H9 (cell line): ENCODE data around the gene INTS3. TPM values are rescaled to one million over a fixed set of nuclear protein-coding genes. Genes with fewer than 3 reads are reported as not detected.

ENCODE experiments used
- DNase-seq: peaks from one replicate; pipeline ENCODE4 v3.0.0-alpha.2; 2017
- H2AFZ ChIP-seq: one replicate; pipeline ENCODE4 v1.6.1; 2013; ENCODE audit warnings: mild to moderate bottlenecking, low read length, control low read depth, moderate library complexity
- H2AK5ac ChIP-seq: 2 replicates; pipeline ENCODE4 v1.6.1; 2013; ENCODE audit warnings: low read length, control low read depth, mixed read lengths; ENCODE audit not compliant: insufficient read length
- H2BK120ac ChIP-seq: one replicate; pipeline ENCODE4 v1.6.1; 2013; ENCODE audit warnings: low read depth, mild to moderate bottlenecking, low read length, control low read depth, inconsistent platforms; ENCODE audit not compliant: poor library complexity, severe bottlenecking
- H2BK12ac ChIP-seq: 2 replicates; pipeline ENCODE4 v1.6.1; 2013; ENCODE audit warnings: low read length, control low read depth, mixed read lengths, low read depth; ENCODE audit not compliant: insufficient read length
- H2BK15ac ChIP-seq: 2 replicates; pipeline ENCODE4 v1.6.1; 2013; ENCODE audit warnings: low read depth, low read length, control low read depth
- H2BK20ac ChIP-seq: one replicate; pipeline ENCODE4 v1.6.1; 2013; ENCODE audit warnings: low read depth, mild to moderate bottlenecking, low read length, control low read depth, inconsistent platforms; ENCODE audit not compliant: poor library complexity, severe bottlenecking
- H2BK5ac ChIP-seq: 2 replicates; pipeline ENCODE4 v1.6.1; 2013; ENCODE audit warnings: low read length, control low read depth, mixed read lengths; ENCODE audit not compliant: insufficient read length
- H3K14ac ChIP-seq: 2 replicates; pipeline ENCODE4 v1.6.1; 2013; ENCODE audit warnings: low read length, control low read depth; ENCODE audit not compliant: insufficient read depth
- H3K18ac ChIP-seq: 2 replicates; pipeline ENCODE4 v1.6.1; 2013; ENCODE audit warnings: low read depth, mild to moderate bottlenecking, mixed read lengths, low read length, control low read depth; ENCODE audit not compliant: insufficient read length
- H3K23ac ChIP-seq: 2 replicates; pipeline ENCODE4 v1.6.1; 2013; ENCODE audit warnings: low read length, control low read depth, mixed read lengths, low read depth; ENCODE audit not compliant: insufficient read length
- H3K23me2 ChIP-seq: 2 replicates; pipeline ENCODE4 v1.6.1; 2013; ENCODE audit warnings: low read depth, mild to moderate bottlenecking, mixed read lengths, low read length, control low read depth; ENCODE audit not compliant: insufficient read length, poor library complexity, severe bottlenecking
- H3K27ac ChIP-seq: 2 replicates; pipeline ENCODE4 v1.5.1; 2013; ENCODE audit warnings: low read length, control low read depth, mixed read lengths, low read depth; ENCODE audit not compliant: insufficient read length
- H3K27me3 ChIP-seq: 2 replicates; pipeline ENCODE4 v1.6.1; 2013; ENCODE audit warnings: low read length, control low read depth, inconsistent platforms; ENCODE audit not compliant: insufficient read depth
- H3K4ac ChIP-seq: 2 replicates; pipeline ENCODE4 v1.6.1; 2013; ENCODE audit warnings: low read depth, mild to moderate bottlenecking, control low read depth, inconsistent platforms, low read length, moderate library complexity
- H3K4me1 ChIP-seq: 2 replicates; pipeline ENCODE4 v1.6.1; 2013; ENCODE audit warnings: low read length, control low read depth, inconsistent platforms; ENCODE audit not compliant: insufficient read depth
- H3K4me2 ChIP-seq: 2 replicates; pipeline ENCODE4 v1.6.1; 2013; ENCODE audit warnings: low read length, control low read depth, mixed read lengths; ENCODE audit not compliant: insufficient read length, insufficient read depth
- H3K56ac ChIP-seq: 2 replicates; pipeline ENCODE4 v1.6.1; 2013; ENCODE audit warnings: low read depth, mild to moderate bottlenecking, mixed read lengths, low read length, control low read depth; ENCODE audit not compliant: insufficient read length
- H3K79me1 ChIP-seq: 2 replicates; pipeline ENCODE4 v1.6.1; 2013; ENCODE audit warnings: low read depth, mild to moderate bottlenecking, moderate library complexity, low read length, control low read depth, inconsistent platforms; ENCODE audit not compliant: insufficient read depth, poor library complexity, severe bottlenecking
- H3K79me2 ChIP-seq: 2 replicates; pipeline ENCODE4 v1.6.1; 2013; ENCODE audit warnings: low read length, control low read depth, inconsistent platforms; ENCODE audit not compliant: insufficient read depth
- H3K9ac ChIP-seq: 2 replicates; pipeline ENCODE4 v1.6.1; 2013; ENCODE audit warnings: low read length, control low read depth, mixed read lengths; ENCODE audit not compliant: insufficient read length; ENCODE audit errors: extremely low read depth
- H3K9me3 ChIP-seq: one replicate; pipeline ENCODE4 v1.6.1; 2013; ENCODE audit warnings: low read depth, low read length, inconsistent platforms; ENCODE audit not compliant: control insufficient read depth
- H3T11ph ChIP-seq: one replicate; pipeline ENCODE4 v1.6.1; 2013; ENCODE audit warnings: mild to moderate bottlenecking, low read length, control low read depth, inconsistent platforms
- H4K20me1 ChIP-seq: one replicate; pipeline ENCODE4 v1.6.1; 2013; ENCODE audit not compliant: control insufficient read depth, insufficient read length, insufficient read depth
- H4K5ac ChIP-seq: 2 replicates; pipeline ENCODE4 v1.6.1; 2013; ENCODE audit warnings: low read depth, mild to moderate bottlenecking, mixed read lengths, low read length, control low read depth; ENCODE audit not compliant: insufficient read length
- H4K8ac ChIP-seq: replicated peaks from 2 replicates; pipeline ENCODE4 v1.6.1; 2013; ENCODE audit warnings: low read length, control low read depth, mixed read lengths, low read depth; ENCODE audit not compliant: insufficient read length
- H4K91ac ChIP-seq: 2 replicates; pipeline ENCODE4 v1.6.1; 2013; ENCODE audit warnings: low read depth, mild to moderate bottlenecking, moderate library complexity, mixed read lengths, low read length, control low read depth; ENCODE audit not compliant: insufficient read length
- H3K27ac Mint-ChIP-seq, 3 experiments: 2 replicates in 2 of 3; 3 replicates in 1 of 3; pipeline ENCODE4 v1.8.0; 2020 to 2021; ENCODE audit warnings: mixed read lengths in 3 of 3, mild to moderate bottlenecking in 1 of 3, moderate library complexity in 1 of 3
- H3K27me3 Mint-ChIP-seq: 2 replicates; pipeline ENCODE4 v1.8.0; 2021; ENCODE audit warnings: low read depth, mild to moderate bottlenecking, moderate library complexity, mixed read lengths
- H3K36me3 Mint-ChIP-seq, 3 experiments: 2 replicates in 2 of 3; 3 replicates in 1 of 3; pipeline ENCODE4 v1.8.0; 2020 to 2021; ENCODE audit warnings: low read depth in 3 of 3, mixed read lengths in 3 of 3; ENCODE audit not compliant: insufficient read depth in 1 of 3
- H3K4me1 Mint-ChIP-seq, 2 experiments: 2 replicates each; pipeline ENCODE4 v1.8.0; 2020; ENCODE audit warnings: mixed read lengths in 2 of 2
- H3K4me3 Mint-ChIP-seq, 2 experiments: 2 replicates in 1 of 2; 3 replicates in 1 of 2; pipeline ENCODE4 v1.8.0; 2020 to 2021; ENCODE audit warnings: mild to moderate bottlenecking in 2 of 2, mixed read lengths in 2 of 2, moderate library complexity in 1 of 2
- H3K9me3 Mint-ChIP-seq, 2 experiments: 2 replicates in 1 of 2; 3 replicates in 1 of 2; pipeline ENCODE4 v1.8.0; 2020; ENCODE audit warnings: mild to moderate bottlenecking in 2 of 2, mixed read lengths in 2 of 2, moderate library complexity in 1 of 2
- CTCF ChIP-seq: fragments of 200-600 bp; sonication (generic); conservative IDR thresholded peaks from 3 replicates; pipeline ENCODE4 v1.8.0; 2021; ENCODE audit warnings: antibody characterized with exemption, mild to moderate bottlenecking
- WGBS: extraction: QIAGEN DNeasy Blood & Tissue Kit; methylation state at CpG from one replicate; pipeline ENCODE4 v1.1.7; 2013; ENCODE audit warnings: missing lambda C conversion rate, low lambda C conversion rate, mixed read lengths; ENCODE audit not compliant: insufficient read length; ENCODE audit errors: extremely low coverage; 5-methylcytosine and 5-hydroxymethylcytosine counted together
- total RNA-seq: library from RNA; stranded (reverse); gene quantifications from 2 replicates; pipeline ENCODE4 v1.2.1, GENCODE V29; 2021

Gene INTS3
- total RNA-seq, 1 experiment from 2014 or later: 67.1 TPM

GRCh38 chr1:153804112-153804511 lies 76.3 kb downstream of the INTS3 start:
- no peaks in the 10 kb centered on the region for H3K23me2 ChIP-seq
- H3K56ac ChIP-seq: no peak overlapping the region
- WGBS: no CpG with 5 or more reads among the region's 2 CpGs
- no peak overlapping the region for H3K9ac ChIP-seq
- H3K4me1 ChIP-seq: no peaks in the 10 kb centered on the region
- no peak overlapping the region for H2BK120ac ChIP-seq
- H2AFZ ChIP-seq: no peak overlapping the region
- no peak overlapping the region for H3K4me2 ChIP-seq
- H2BK12ac ChIP-seq: no peak overlapping the region
- H3K18ac ChIP-seq: no peak overlapping the region
- no peak overlapping the region for H2BK5ac ChIP-seq
- H4K5ac ChIP-seq: no peak overlapping the region
- Mint-ChIP-seq H3K9me3 (no peaks in the 10 kb centered on the region), H3K27ac (no peak overlapping the region; a peak in 1 of 7 replicates), H3K36me3 (peaks cover 6 to 26% (median 24%) of the 10 kb centered on the region in 3 experiments), H3K4me1 (peaks cover 9 to 11% of the 10 kb centered on the region in 2 experiments; a peak in 3 of 4 replicates), H3K4me3 (no peak overlapping the region), H3K27me3 (peaks cover 4% of the 10 kb centered on the region)
- H3K4ac ChIP-seq: no peak overlapping the region
- H3K23ac ChIP-seq: no peak overlapping the region
- H3K79me2 ChIP-seq: no peaks in the 10 kb centered on the region
- no peak overlapping the region for H2BK15ac ChIP-seq
- H4K20me1 ChIP-seq: no peaks in the 10 kb centered on the region
- no peak overlapping the region for H3T11ph ChIP-seq
- H3K14ac ChIP-seq: no peak overlapping the region
- no peak for DNase-seq
- H4K8ac ChIP-seq: no peak overlapping the region
- H3K9me3 ChIP-seq: no peaks in the 10 kb centered on the region
- no peak overlapping the region for H4K91ac ChIP-seq
- H2BK20ac ChIP-seq: no peak overlapping the region
- TF ChIP-seq CTCF: no peak
- no peak overlapping the region for H3K27ac ChIP-seq
- no peaks in the 10 kb centered on the region for H3K27me3 ChIP-seq
- H3K79me1 ChIP-seq: no peaks in the 10 kb centered on the region
- H2AK5ac ChIP-seq: no peak overlapping the region
